Measurements from ENCODE around the gene LY9.

DNA sequence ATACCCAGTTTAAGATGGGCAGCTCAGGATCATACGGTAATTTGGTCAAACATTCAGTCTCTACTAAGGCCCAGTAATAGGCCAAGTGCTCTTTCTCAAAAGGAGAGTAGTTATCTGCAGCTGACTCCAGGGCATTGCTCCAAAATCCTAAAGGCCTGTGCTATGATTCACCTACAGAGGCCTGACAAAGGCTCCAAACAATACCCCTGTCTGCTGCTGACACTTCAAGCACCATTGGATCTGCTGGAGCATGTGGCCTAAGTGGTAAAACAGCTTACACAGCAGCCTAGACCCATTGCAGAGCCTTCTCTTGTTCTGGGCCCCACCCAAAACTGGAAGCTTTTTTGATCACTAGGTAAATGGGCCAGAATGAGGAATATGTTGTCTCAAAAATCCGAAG, 34.1 kb upstream of the LY9 start:
- TF ChIP-seq, protein P1, sequence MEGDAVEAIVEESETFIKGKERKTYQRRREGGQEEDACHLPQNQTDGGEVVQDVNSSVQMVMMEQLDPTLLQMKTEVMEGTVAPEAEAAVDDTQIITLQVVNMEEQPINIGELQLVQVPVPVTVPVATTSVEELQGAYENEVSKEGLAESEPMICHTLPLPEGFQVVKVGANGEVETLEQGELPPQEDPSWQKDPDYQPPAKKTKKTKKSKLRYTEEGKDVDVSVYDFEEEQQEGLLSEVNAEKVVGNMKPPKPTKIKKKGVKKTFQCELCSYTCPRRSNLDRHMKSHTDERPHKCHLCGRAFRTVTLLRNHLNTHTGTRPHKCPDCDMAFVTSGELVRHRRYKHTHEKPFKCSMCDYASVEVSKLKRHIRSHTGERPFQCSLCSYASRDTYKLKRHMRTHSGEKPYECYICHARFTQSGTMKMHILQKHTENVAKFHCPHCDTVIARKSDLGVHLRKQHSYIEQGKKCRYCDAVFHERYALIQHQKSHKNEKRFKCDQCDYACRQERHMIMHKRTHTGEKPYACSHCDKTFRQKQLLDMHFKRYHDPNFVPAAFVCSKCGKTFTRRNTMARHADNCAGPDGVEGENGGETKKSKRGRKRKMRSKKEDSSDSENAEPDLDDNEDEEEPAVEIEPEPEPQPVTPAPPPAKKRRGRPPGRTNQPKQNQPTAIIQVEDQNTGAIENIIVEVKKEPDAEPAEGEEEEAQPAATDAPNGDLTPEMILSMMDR (IDR thresholded peaks at IDR 0.05): no peak
- TF ChIP-seq POLR2A (IDR thresholded peaks at IDR 0.05) (no peak), POLR2AphosphoS5 (IDR thresholded peaks at IDR 0.05) (no peak)

Data from prostate gland (tissue), 2 donors.